ENCODE results near the gene FTO.
"Not testable (repeated sequence)": the region's sequence is repeated elsewhere in the genome, so short reads cannot be mapped to it uniquely, and the experiment has no call there.

Gene FTO

DNA sequence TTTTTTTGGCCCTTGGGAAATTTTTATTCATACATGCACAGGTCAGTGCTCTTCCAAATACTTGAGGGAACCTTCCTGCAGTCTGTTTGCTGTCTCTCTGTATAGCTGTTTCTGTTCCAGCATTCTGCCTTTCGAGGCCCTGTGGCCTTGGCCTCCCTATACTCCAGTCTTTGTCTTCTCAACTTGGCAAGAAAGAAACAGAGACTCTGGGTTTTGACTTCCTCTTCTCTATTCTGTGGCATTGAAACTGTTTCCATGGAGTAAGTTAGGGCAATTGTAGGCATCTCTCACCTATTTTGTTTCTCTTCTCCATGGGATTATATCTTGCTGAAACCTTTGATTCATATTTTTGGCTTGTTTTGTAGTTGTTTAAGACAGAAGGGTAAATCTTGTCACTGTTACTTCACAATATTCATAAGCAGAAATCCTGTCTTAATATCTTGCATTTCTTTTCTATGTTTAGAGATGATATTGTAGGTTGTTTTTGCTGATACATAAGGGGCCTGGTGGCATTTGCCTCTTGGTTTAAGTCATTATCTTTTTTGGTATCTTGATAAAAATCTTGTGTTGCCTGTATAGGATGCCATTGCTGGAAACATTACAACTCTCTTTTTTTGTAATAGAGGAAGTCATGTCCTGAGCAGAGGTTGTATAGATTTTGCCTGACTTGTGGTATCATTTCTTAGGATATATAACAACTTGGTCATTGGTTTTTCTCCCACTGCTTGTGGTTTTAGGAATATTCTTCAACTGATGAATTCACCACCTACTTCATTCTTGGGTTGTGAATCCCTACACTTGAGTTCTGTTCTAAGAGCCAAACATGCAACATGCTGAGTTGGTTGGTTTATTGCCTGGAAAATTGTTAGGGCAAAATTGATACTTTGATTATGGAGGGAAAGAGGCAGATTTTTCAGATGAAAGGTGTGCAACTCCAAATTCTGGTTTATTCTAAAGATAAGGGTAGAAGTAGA is 168.6 kb downstream of the FTO start:
- no peak for DNase-seq

GRCh38 chr16:53876811-53877210 is 172.9 kb downstream of the FTO start:
- DNase-seq = no peak

GRCh38 chr16:53878216-53878615 is 174.3 kb downstream of the FTO start:
- no peak for DNase-seq

DNA sequence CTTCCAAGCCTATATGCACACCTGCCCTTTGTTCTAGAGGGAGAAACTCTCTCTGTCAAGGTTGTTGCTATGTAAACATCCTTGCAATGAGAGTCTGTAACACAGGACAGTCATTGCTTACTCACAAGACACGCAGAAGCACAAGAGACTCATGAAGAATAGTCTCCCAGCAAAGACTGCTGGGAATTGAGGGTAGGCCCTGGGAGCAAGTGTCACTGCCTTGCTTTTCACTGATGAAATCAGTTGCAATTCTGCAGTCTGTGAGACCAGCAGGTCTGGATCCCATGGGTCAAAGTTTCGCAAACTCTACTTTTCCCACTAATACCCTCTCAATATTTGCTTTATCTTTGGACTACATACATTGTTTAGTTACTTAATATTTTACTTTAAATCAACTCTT is 177.4 kb downstream of the FTO start:
- no peak for DNase-seq

DNA sequence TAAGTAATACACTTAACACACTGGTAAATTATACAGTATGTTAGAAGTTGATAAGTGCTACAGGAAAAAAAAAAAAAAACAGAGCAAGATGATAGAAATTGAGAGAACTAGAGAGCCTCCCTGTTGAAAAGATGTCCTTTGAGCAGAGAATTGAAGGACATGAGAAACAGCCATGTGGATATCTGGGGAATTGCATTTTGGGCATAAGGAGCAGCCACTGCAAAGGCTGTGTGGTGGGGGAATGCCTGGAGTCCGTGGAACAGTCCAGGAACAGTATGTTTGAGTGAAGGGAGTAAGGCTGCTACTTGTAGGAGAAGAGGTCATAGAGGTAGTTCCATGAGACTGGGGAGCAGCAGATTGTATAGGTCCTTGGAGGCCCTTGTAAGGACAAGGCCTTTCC is 178.4 kb downstream of the FTO start:
- DNase-seq = no peak

GRCh38 chr16:53884748-53885147 is 180.8 kb downstream of the FTO start:
- DNase-seq = no peak

GRCh38 chr16:53886482-53887378 is 182.8 kb downstream of the FTO start:
- DNase-seq = no peak

DNA sequence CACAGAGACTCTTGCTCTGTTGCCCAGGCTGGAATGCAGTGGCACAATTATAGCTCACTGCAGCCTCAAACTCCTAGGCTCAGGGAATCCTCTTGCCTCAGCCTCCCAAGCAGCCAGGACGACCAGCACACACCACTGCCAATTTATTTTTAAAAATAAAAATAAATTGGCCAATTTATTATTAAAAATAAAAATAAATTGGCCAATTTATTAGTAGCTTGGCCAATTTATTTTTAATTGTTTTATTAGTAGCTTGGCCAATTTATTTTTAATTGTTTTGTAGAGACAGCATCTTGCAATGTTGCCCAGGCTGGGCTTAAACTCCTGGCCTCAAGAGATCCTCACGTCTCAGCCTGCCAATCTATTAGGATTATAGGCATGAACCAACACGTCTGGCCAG is 184.3 kb downstream of the FTO start:
- no peak for DNase-seq

DNA sequence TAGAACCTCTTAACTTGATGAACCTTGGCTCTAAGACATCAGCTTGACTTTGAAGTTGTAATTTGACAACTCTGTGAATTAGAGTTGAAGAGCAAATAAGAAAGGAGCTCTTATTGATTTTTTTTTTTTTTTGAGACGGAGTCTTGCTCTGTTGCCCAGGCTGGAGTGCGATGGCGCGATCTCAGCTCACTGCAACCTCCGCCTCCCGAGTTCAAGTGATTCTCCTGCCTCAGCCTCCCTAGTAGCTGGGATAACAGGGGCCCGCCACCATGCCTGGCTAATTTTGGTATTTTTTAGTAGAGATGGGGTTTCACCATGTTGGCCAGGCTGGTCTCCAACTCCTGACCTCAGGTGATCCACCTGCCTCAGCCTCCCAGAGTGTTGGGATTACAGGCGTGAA is 186.9 kb downstream of the FTO start:
- DNase-seq = not testable (repeated sequence)

DNA sequence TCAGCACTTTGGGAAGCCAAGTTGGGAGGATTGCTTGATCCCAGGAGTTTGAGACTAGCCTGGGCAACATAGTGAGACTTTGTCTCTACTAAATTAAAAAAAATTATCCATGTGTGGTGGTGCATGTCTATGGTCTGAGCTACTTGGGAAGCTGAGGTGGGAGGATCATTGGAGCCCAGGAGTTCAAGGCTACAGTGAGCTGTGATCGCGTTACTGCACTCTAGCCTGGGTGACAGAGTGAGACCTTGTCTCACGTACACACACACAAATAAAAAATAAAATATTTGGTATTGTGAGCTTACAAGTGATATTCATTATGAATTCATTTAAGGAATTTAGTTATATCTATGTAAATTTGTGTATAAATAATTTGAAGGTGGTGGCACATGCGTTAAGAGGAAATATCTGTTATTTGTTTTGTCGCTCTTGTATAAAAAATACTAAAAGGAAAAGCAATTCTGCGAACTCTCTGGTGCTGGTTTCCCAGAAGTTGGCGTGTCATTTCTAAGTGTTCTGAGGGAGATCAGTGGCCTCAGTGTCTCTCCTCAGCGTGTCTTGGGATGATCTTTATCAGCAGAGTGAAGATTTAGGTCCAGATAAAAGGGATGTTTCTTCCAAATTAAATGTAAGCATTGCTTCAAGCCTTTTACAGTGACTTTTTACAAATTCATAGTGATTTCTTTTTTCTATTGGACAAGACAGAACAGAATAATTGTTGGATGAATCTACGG is 187.6 kb downstream of the FTO start:
- DNase-seq = no peak

- DNase-seq = peak; percentile 36 to 48
Observed at GRCh38 chr16:53892155-53892554, 188.2 kb downstream of the FTO start.

- DNase-seq = no peak
Observed at GRCh38 chr16:53893731-53894435, 189.9 kb downstream of the FTO start.

- DNase-seq = no peak
Observed at GRCh38 chr16:53894686-53895085, 190.7 kb downstream of the FTO start.

DNA sequence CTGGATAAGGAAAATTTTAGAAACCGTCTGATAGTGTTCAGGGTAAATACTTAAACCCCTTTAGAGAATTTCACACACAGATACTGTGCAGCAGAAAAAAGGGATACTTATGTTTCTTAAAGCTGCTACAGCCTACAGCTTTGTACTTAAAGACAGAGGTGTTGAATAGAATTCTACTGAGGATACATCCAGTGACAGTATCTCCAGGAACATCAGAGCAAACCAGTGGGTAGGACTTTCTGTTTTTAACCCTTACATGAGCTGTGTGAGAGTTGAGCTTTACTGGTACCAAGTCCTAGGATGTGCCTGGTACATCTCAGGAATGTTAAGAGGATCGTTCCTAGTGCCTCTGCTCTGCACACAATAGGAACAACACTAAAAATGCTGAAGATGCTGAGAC is 191.5 kb downstream of the FTO start:
- no peak for DNase-seq

DNA sequence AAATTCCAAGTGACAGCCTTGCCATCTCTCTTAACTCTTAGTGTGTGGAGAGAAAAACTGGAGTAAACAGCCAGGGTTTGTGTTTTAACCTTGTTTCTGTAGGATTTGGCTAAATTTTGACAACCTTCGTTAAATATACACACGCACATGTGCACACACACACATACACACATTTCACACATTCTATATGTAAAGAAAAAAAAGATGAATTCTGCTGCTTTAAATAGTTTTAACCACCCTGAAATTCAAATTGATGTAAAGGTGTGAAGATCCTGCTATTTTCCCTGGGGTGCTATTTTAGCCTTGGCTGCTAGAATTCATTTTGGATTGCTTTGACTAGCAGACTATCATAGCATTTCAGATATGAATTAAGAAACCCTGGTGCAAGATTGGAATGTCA is 191.9 kb downstream of the FTO start:
- no peak for DNase-seq

DNA sequence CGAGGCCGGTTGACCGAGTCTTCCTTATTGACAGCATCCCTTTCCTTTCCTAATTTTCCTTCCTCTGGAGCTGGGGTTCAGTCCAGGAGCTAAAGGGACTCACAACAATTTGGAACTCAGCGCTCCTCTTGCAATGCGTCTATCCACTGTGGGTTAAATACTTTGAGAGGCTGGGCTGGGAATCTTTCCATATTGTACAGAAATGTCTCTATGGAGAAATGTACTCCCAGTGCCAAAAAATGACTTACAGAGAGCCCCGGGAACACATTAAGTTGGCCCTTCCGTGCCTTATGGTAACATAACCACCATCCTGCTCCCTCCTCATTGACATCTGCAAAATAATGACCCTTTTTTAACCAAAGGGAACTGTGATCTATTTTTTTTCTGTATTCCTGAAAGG is 192.8 kb downstream of the FTO start:
- DNase-seq = no peak

- no peak for DNase-seq
Observed at GRCh38 chr16:53898993-53899392, 195.0 kb downstream of the FTO start.

- DNase-seq = no peak
Observed at GRCh38 chr16:53899431-53899830, 195.5 kb downstream of the FTO start.

DNA sequence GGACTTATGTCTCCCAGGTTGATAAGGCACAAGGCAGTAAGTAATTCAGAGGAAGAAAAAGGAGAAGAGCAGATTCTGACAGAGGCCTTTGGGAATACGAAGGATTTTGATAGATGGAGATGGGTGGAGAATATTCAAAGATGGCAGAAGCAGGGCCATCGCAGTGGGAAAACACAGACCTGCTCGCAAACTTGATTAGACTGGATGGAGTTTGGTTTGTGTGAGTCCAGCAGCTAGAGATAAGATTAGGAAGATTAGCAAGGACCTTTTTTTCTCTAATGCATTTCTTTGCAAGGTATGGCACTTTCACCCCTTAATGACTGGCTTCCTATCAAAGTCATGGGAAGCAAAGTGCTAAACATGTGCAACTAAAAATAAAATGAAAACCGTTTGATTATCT is 196.7 kb downstream of the FTO start:
- DNase-seq = no peak

- DNase-seq = no peak
Observed at GRCh38 chr16:53901408-53901807, 197.5 kb downstream of the FTO start.

- no peak for DNase-seq
Observed at GRCh38 chr16:53904533-53904932, 200.6 kb downstream of the FTO start.

DNA sequence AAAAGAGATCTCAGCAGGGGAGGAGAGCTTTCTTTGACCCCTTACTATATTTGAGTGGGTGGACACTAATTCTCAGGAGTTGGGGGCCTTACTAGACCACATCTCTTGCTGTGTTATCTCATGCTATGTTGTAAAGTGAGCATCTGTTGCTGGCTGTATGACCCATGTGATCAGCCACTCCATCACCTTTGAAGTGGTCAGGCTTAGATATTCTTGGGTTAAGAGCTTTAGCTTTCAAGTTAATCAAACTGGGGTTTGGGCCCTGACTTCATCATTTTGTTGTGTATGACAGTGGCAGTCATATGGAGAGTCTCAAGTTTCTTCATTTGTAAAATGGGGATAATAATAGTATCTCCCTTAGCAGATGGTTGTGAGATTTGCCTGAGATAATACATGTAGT is 201.1 kb downstream of the FTO start:
- DNase-seq = no peak
